ENCODE results near the gene TRIM17.

DNA sequence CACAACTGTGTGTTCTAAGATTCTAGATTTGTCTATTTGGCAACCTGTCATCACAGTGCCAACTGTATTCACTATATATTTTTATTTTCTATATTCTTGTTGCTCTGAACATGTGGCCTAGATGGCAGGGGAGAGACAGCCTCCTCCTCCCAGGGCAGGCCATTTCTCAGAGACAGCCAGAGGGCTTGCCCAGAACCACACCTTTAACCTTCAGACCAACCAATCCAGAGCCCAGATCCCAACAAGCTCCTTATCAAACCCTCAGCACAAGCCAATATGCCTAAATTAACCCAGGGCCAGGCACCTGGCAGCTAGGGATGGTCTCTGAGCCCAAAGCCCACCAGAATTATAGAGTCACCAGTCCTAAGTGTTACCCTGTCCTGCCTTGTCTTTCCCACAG is 29.3 kb downstream of the TRIM17 start:
- TF ChIP-seq, protein P1, sequence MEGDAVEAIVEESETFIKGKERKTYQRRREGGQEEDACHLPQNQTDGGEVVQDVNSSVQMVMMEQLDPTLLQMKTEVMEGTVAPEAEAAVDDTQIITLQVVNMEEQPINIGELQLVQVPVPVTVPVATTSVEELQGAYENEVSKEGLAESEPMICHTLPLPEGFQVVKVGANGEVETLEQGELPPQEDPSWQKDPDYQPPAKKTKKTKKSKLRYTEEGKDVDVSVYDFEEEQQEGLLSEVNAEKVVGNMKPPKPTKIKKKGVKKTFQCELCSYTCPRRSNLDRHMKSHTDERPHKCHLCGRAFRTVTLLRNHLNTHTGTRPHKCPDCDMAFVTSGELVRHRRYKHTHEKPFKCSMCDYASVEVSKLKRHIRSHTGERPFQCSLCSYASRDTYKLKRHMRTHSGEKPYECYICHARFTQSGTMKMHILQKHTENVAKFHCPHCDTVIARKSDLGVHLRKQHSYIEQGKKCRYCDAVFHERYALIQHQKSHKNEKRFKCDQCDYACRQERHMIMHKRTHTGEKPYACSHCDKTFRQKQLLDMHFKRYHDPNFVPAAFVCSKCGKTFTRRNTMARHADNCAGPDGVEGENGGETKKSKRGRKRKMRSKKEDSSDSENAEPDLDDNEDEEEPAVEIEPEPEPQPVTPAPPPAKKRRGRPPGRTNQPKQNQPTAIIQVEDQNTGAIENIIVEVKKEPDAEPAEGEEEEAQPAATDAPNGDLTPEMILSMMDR (IDR thresholded peaks at IDR 0.05) = no peak
- TF ChIP-seq TCF12 (IDR thresholded peaks at IDR 0.05) = no peak
